Coronary artery (tissue), 2 donors: ENCODE measurements around the gene PIP4K2C.

ENCODE experiments used
- DNase-seq: peaks from one replicate; pipeline ENCODE4 v3.0.0-alpha.2; 2017; ENCODE audit warnings: low spot score
- H3K27ac ChIP-seq, 2 donors: fragments of 200-600 bp; sonication (generic); one replicate each; pipeline ENCODE4 v1.5.1; 2016 to 2019
- H3K4me3 ChIP-seq: fragments of 200-600 bp; sonication (generic); 2 replicates; pipeline ENCODE4 v1.5.1; 2016; ENCODE audit warnings: mild to moderate bottlenecking, moderate library complexity
- TF ChIP-seq, protein P1 (sequence below): fragments of 200-600 bp; sonication (generic); IDR thresholded peaks from one replicate; pipeline ENCODE4 v1.5.1; 2019; ENCODE audit warnings: antibody characterized with exemption

Gene PIP4K2C

DNA sequence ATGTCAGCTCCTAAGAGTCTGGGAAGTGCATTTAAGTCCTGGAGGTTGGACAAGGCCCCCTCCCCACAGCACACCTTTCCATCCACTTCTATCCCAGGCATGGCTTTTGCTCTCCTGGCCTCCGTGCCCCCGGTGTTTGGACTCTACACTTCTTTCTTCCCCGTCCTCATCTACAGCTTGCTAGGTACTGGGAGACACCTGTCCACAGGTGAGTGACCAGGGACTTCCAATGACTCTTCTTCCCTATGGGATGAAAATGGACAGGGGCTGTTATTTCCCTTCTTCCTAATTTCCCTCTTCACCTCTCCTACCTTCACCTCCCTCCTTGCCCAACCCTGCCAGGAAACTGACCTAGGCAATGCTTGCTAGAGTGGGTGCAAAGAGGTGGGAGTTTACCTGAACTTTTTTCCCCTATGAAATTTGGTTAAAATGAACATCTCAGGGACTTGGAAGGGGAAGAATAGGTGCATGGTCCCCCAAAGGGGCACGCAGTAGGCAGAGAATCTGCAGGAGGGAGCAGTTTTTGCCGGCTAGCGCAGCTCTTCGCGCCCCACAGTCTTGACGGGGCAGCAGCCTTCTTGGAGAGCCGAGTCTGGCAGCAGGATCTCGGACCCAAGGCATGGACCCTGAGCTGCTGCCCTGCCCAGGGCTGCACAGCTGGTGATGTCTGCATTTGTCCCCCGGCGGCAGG lies 29.4 kb downstream of the PIP4K2C start:
- TF ChIP-seq, protein P1, sequence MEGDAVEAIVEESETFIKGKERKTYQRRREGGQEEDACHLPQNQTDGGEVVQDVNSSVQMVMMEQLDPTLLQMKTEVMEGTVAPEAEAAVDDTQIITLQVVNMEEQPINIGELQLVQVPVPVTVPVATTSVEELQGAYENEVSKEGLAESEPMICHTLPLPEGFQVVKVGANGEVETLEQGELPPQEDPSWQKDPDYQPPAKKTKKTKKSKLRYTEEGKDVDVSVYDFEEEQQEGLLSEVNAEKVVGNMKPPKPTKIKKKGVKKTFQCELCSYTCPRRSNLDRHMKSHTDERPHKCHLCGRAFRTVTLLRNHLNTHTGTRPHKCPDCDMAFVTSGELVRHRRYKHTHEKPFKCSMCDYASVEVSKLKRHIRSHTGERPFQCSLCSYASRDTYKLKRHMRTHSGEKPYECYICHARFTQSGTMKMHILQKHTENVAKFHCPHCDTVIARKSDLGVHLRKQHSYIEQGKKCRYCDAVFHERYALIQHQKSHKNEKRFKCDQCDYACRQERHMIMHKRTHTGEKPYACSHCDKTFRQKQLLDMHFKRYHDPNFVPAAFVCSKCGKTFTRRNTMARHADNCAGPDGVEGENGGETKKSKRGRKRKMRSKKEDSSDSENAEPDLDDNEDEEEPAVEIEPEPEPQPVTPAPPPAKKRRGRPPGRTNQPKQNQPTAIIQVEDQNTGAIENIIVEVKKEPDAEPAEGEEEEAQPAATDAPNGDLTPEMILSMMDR, result no peak
- no peak for DNase-seq
- H3K27ac ChIP-seq, result no peak overlapping the region
- peak overlapping the region; percentile 72 for H3K4me3 ChIP-seq

DNA sequence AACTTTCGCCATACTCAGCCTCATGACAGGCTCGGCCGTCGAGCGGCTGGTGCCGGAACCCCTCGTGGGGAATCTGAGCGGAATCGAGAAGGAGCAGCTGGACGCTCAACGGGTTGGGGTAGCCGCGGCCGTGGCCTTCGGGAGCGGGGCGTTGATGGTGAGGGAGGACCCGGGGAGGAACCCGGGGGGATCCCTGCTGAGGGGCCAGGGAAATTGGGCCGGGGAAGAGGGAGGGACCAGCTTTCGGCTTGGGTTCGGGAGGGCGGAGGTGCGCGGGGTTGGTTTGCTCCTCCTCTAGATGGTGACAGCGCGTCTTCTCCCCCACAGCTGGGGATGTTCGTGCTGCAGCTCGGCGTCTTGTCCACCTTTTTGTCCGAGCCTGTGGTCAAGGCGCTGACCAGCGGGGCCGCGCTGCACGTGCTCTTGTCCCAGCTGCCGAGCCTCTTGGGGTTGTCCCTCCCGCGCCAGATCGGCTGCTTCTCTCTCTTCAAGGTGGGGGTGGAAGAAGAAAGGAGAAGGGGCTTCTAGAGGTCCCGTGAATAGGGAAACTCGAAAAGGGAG lies 30.0 kb downstream of the PIP4K2C start:
- H3K27ac ChIP-seq, result no peak overlapping the region
- TF ChIP-seq, protein P1, result no peak
- peak; percentile 70 for DNase-seq
- H3K4me3 ChIP-seq, result peak overlapping the region; percentile 72

DNA sequence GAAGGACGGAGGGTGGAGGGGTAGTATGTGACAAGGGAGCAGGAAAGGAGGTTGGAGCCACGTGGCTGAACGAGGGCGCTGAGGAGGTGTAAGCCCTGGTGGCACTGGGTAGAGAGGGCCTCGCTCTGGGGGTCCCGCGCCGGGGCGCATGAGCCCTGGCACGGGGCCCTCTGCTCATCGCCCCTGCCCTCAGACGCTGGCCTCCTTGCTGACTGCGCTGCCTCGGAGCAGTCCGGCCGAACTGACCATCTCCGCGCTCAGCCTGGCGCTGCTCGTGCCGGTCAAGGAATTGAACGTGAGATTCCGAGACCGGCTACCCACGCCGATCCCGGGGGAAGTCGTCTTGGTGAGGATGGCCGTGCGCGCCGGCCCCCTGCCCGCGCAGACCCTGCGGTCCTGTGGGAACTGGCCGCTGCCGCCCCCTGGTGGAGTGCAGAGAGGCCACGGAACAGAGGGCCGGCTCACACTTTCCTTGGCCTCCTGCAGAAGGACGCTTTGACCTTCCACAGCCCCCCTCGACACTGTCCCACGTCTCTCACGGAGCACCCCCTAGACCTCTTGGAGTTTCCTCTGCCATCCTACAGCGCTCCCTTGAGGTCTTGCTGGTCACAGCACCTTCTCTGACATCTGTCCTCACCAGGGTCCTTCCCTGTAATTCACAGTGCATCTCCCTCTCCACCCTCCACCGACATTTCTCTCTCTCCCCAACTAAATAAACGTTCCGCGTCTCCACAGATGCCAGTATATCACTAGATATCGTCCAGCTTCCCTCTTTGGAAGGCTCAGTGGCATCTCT lies 30.7 kb downstream of the PIP4K2C start:
- Histone ChIP-seq H3K27ac (no peak overlapping the region), H3K4me3 (peak overlapping the region; percentile 72)
- TF ChIP-seq, protein P1, result peak; percentile 96
- peak; percentile 70 for DNase-seq

DNA sequence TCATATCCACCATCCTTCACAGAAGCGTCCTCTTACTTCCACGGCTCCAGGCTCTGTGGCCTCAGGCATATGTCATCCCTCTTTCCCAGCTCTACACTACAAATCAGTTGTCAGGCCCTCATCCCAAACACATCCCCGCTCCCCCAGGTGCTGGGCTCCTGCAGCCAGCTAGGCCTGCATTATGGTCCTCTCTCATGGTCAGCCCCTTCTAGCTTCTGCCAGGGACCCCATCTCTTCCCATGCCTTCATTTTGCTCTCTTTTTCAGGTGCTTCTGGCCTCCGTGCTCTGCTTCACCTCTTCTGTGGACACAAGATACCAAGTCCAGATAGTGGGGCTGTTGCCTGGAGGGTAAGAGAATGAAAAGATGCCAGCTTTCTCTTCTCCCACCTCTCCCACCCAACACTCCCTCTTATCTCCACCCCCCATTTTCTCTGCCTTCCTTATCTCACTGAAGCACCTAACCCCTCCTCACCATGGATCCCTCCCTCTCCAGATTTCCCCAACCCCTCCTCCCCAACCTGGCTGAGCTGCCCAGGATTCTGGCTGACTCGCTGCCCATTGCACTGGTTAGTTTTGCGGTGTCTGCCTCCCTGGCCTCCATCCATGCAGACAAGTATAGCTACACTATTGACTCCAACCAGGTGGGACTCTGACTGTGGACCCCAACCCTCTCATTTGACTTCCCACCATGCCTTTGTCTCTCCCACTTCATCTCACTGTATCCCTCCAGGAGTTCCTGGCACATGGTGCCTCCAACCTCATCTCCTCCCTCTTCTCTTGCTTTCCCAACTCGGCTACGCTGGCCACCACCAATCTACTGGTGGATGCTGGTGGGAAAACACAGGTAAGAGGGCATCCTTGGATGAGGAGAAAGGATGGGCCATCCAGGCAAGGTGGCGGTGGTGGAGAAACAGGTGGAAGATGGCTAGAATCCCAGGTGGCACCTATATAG lies 31.6 kb downstream of the PIP4K2C start:
- Histone ChIP-seq H3K4me3 (no peak overlapping the region), H3K27ac (no peak overlapping the region)
- TF ChIP-seq, protein P1, result no peak
- DNase-seq, result peak; percentile 66

DNA sequence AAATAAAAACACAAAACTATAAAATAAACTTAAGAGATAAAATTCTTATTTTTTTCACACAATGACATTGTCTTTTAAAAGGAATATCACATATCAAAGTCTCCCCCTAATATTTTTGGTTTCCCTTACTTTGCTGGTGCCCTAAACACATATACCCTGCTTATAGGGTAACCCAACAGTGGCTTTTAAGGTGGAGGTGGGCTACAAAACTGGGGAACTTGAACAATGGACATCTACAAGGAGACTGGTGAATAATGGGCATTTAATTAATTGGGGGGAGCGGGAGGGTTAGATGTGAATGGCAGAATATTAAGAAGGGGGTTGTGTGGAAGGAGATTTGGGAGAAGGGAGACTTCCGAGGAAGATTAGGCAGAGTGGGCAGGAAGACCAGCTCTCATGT lies 32.4 kb downstream of the PIP4K2C start:
- H3K4me3 ChIP-seq, result no peak overlapping the region
- TF ChIP-seq, protein P1, result no peak
- DNase-seq, result no peak
- H3K27ac ChIP-seq, result no peak overlapping the region

DNA sequence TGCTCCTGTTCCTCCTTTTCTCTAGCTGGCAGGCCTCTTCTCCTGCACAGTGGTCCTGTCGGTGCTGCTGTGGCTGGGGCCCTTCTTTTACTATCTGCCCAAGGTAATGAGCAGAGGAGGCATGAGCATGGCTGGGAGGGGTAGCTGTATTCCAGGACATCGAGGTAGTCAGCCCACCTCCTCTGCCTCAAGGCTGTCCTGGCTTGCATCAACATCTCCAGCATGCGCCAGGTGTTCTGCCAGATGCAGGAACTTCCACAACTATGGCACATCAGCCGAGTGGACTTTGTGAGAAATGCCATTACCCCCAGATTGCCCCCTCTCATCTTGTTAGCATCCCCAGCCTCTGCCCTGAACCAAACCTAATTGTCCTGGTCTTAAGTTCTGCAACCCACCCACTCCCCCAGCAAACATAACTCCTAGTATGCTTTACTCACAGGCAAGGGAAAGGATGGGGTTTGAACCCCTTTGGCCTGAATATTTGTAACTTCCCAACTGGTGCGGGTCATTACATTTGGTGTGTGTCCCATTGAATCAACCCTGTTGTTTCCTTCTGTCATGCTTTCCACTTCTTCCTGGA lies 32.9 kb downstream of the PIP4K2C start:
- TF ChIP-seq, protein P1, result no peak
- Histone ChIP-seq H3K27ac (no peak overlapping the region), H3K4me3 (no peak overlapping the region)
- DNase-seq, result peak; percentile 22
